T47D (cell line): ENCODE data around the gene KAZN.

Experiments used
- DNase-seq, 2 experiments: peaks; one replicate each; pipeline versions ENCODE4 v3.0.0 to v3.0.0-alpha.2; 2011 to 2012; ENCODE audit warnings: low read depth in 1 of 2, low spot score in 1 of 2
- JUND ChIP-seq: IDR thresholded peaks from 2 replicates; pipeline ENCODE4 v1.6.1; 2012; ENCODE audit warnings: low read depth
- in situ Hi-C: cut with HindIII; loops from 2 replicates; pipeline ENCODE4 v1.10.0; 2016; ENCODE audit warnings: low sequenced_read_pairs, low pct_unique_long_range_greater_than_20kb

Gene KAZN

DNA sequence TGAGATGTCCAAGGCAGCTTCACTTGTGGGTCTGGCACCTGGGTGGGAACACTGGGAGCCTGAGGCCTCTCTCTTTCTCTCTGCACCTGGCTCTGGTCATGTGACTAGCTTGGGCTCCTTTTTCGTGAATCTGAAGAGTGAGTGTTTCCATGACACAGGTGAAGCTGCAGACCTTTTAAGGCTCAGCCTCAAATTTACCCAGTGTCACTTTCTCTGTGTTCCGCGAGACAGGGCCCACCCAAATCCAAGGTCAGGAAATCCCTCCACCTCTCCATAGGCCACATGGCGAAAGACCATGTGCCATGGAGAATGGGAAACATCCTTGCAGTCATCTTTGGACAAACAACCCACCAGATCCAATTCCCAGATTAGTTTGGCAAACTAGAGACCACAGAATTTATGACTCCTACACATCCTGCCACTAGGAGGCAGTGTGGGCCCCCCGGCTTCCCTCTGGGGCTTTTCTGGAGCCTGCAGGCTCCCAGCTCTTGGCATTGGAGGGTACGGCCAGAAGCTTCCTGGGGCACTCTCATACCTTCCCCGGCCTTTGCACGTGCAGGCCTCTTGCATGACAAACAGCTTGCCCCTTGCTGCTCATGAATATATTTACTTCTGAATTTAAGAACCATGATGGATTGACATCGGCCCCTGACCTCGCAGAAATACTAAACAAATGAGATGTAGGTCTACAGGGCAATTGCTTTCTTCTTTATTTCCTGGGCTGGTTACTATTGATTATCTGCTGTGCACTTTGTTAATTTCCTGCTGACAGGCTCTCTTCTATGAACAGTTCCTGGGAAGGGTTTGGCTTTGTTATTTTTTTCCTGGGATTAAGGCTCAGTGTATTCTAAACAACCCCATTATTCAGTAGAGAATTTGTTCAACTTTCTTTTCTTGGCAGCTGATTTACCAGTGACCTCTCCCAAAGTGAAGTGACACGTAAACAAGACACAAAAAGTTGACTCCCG, 180.7 kb downstream of the KAZN start:
- in situ Hi-C loops: no loop called here
- DNase-seq: peak in 1 of 2 experiments; percentile 6

DNA sequence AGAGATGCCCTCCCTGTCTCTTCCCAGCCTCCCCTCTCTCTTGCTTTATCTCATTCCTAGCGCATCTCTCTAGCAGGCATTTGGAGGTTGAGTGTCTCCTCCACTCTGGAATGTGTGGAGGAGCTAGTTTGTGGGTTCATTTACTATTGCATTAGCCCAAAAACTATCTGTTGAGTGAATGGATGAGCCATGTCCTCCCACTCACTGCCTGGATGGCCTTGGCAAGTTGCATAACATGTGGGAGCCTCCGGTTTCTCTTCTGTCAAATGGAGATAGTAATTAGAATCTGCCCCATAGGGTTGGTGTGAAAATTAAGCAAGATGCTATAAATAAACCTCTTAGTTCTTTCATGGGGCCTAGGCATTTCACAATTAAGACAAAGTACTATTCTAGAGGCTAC, 181.8 kb downstream of the KAZN start:
- no peak for TF ChIP-seq JUND
- no peak for DNase-seq
- in situ Hi-C loops: no loop called here

More for the DNA sequence above, 180.7 kb downstream of the KAZN start:
- no peak for TF ChIP-seq JUND

DNA sequence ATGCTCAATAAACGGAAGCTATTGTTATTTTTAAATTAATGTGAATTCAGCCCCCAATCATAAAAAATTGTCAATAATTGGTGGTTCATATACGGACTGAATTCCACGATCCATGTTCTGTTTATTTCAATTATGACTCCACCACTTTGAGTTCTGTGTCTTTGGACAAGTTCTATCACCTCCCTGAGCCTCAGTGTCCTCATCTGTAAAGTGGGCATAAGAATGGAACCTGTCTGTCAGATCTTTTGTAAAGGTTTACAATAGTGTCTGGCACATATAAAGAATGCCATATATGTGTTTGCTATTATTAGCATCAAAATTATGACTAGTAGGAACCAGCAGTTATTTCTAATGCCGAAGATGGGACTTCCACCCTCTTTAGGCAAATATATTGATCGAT, 183.3 kb downstream of the KAZN start:
- in situ Hi-C loops: no loop called here
- TF ChIP-seq JUND: no peak
- no peak for DNase-seq

DNA sequence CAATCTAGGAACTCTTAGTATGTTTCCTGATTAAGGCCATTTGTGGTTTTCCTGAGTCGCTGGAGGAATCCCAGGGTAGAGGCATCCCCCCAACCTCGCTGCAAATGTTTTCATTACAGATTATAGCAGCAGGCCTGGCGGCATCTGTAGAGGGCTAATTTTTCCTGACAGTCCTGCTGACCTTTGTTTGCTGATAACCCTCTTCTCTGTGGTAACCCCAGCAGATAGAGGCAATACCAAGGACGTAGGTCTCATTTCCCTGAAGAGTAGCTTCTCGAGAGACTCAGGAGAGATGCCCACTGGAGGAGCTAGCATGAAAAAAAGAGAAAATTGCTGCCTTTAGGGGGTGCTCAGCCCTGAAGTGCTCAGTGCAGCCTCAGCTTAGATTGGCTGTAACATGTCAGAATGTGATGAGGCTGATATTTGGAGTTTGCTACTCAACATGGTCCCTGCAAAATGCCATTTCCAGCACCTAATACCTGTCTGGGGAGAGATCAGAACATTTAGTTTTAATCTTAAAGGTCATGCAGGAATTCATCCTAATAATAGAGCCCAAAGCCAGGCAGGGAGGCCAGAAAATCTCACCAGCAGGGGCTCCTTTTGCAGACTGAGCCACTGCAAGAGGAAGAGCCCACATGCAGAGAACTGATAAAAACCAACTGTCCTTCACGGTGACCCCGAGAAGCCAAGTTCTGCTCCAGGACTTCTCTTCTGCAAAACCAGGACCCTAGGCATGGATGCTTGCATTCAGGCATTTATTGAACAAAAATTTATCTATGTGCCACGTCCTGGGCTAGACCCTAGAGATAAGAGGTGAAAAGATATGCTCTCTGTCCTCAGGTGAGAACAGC, 184.5 kb downstream of the KAZN start:
- no peak for TF ChIP-seq JUND
- in situ Hi-C loops: no loop called here
- no peak for DNase-seq

DNA sequence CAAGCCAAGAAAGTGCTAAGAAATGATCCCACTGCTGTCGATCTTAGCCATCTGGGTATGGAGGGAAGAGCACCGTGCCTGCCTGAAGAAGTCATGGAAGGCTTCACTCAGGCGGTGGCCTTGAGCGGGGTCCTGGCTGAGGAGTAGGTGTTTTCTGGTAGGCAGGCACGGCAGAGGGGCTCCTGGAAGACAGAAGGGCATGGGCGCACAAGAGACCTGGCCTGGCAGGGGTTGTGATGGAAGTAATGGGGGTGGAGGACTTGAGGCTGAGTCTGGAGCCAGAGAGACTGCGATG, 185.1 kb downstream of the KAZN start:
- in situ Hi-C loops: no loop called here
- no peak for DNase-seq
- TF ChIP-seq JUND: no peak

DNA sequence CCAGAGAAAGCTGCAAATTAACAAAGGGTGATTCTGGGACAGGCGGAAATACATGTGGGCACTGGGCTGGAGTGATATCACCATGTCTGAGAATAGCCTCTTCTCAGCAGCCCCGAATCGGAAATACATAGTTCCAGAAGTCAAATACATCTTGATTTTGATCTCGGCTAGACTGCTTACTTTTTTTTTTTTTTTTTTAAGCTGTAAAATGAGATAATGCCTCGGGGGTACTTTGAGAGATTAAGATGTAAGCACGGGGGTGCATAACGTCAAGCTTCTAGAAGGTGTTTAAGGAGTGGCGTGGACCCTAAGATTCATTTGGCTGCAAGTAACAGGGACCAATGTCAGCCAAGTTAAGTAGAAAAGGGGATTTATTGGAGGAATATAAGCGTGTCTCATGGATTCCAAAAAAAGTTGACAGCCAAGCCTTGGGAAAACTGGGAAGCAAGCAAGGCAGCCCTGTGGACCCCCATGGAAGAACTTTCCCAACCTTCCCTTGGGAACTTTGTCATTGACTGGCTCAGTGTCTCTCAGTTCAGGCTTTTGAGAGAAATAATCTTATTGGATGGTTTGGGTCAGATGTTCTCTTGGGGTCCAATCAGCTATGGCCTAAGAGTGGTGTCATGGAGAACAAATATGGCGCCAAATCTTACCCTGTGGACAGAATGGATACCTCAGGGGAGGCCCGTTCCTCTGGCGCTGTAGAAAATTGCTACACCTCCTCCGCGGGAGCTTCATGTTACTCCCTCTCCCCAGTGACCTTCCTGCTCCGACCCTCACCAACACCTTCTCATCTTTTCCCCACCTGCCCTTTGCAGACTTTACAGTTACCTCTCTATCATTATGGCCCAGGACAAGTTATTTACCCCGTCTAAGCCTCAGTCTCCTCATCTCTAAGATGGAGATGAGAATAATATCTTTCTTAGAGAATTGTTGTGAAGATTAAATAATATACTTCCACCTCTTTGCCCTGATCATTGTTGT, 186.6 kb downstream of the KAZN start:
- no peak for TF ChIP-seq JUND
- in situ Hi-C loops: no loop called here
- no peak for DNase-seq

DNA sequence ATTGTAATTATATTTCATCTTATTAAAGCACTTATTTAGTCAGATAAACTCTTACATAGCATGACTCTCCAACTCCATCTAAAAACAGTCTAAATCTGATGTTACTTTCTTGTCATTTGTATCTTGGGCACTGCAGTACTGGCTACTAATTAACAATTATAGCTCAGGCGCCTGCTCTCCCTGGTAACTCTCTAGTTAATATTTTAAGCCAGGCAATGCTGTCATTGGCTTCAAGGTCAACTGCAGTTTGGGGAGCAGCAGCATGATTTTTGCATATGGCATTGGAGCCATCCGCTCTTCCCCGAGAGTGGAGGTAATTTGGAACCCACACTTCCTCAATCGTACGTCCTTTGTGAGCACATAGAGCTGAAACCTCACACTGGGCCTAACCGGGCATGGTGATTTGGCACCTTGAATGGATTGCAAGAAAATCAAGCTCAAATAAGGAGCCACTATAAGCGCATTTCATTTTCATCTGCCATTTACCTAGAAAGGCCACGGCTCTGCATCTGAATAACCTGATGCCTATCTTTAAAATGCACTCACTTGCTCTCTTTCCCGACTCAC, 187.7 kb downstream of the KAZN start:
- in situ Hi-C loops: no loop called here
- TF ChIP-seq JUND: no peak
- no peak for DNase-seq

DNA sequence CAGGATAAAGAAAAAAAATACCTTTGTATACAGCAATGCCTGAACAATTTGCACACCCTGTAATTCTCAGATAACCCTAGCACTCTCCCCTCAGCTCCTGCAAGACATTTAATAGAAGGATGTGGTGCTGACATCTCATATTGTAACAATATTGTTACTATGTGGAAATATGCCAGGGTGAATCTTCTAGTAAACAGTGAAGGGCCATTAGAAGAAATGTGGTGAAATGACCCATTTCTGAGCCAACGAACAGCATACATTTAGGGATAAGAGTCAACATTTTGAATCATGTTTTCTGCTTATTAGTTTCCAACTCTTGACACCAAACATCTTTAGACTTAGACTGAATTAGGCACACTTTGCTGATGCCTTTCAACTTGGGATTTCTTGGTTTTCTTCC, 188.2 kb downstream of the KAZN start:
- in situ Hi-C loops: no loop called here

DNA sequence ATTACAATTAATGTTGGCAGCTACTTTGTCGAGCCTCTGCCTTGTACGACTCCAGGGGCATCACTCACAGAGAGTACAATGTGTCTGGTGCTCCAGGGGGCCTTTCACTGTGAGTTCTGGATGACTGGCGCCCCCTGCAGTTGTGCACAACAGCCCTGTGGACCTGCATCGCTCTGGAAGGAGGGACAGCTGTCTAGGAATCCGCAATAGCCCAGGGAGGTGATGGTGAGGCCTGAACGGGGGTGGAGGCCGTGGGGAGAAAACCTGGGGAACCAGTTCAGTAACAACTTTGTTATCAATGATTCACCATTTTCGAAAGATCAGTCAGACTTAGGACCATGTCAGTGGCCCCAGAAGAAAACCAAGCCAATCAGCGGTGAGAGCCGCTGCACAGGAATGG, 189.1 kb downstream of the KAZN start:
- no peak for TF ChIP-seq JUND
- in situ Hi-C loops: no loop called here
- no peak for DNase-seq

More for the DNA sequence above, 188.2 kb downstream of the KAZN start:
- DNase-seq: no peak
- TF ChIP-seq JUND: no peak

DNA sequence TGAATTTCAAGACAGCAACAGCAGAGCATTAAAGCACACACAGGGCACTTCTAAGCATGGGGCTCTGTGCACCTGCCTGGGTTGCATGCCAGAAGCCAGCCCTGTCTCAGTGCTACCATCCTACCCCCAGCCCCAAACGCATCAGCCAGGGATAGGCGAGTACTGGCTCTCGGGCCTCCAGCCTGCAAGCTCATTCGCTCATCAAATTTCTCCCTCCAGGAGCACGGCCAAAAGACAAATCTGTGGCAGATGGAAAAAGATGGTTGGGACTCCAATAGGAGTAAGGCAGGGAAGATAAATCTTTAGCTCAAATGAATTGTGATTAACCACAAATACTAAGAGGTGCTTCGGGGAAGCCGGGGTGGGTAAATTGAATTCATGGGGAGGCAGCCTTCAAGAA, 189.6 kb downstream of the KAZN start:
- in situ Hi-C loops: no loop called here
- no peak for TF ChIP-seq JUND
- DNase-seq: no peak

DNA sequence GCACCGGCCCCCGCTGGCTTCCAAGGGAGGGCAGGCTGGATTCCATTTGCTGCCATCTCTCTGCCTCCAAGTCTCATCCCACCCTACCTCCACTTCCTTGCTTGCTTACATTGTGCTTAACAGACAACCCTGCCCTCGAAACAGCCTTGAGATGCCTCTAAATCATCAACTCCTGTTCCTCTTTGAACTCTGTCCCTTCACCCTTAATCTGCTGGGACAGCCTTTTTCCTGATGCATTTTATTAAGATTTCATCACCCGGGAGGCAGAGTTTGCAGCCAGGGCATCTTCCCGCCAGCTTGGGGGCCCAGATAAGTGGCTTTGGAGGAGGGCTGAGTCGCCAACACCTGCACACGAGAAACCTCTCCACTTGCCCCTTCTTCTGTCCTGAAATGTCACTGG, 192.5 kb downstream of the KAZN start:
- DNase-seq: no peak
- TF ChIP-seq JUND: no peak
- in situ Hi-C loops: no loop called here

DNA sequence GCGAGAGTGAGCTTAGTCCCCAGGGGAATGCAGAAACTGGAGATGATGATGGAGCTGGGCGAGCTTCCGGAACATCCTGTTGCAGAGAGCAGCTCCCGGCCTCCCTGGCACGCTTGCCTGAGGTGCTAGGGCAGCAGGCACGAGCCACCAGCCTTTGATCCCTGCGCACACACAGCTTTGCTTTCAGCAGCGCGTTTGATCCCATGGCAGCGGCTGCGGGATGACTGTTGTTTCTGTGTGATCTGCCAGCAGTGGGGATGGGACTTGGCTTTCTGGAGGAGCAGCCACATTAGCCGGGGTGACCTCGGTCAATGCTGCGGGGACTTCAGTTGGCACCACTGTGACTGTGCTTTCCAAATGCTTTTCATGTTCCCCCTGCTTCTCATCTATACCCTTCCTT, 193.2 kb downstream of the KAZN start:
- in situ Hi-C loops: no loop called here
- no peak for DNase-seq
- TF ChIP-seq JUND: no peak
